ENCODE data around the gene TWF2. TPM values are rescaled to one million over a fixed set of nuclear protein-coding genes. Genes with fewer than 3 reads are reported as not detected.

The TWF2 gene
- total and polyA plus RNA-seq, 2 of the 13 experiments (the other 11 are each of a cell fraction or from before 2014, with no cell fraction given): 45.5 to 108 TPM

DNA sequence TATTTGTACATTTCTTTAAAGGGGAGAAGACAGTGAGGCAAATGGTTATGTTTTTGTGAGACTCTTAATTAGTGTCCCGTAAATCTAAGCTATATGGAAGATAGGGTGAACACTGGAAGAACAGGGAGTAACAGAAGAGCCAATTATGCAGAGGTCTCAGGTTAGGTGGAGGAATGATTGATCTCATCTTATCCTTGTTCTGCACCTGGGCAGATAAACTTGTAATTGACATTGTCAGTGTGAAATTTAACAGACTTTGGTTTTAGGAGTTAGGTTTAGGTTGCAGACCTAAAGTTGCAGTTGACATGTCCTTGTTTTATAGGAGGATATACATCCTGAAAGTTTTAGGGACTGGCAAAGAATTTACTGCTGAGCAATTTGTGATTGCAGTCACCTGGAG, 3.1 kb upstream of the TWF2 start:
- no peak overlapping the region for H3K27ac ChIP-seq (ENCODE audit: extremely low read length, insufficient read depth, low read length)
- peaks cover 6% of the 10 kb centered on the region; the same call in 1 of the 2 replicates for H4K20me1 ChIP-seq (ENCODE audit: insufficient read depth, low read length)
- ATAC-seq: no peak
- H3K4me1 ChIP-seq (ENCODE audit: insufficient read depth, low read length): peaks cover 64% of the 10 kb centered on the region
- H3K4me2 ChIP-seq (ENCODE audit: low read depth, low read length): no peak overlapping the region
- H3K9me3 ChIP-seq (ENCODE audit: low read length): no peaks in the 10 kb centered on the region
- ChIA-PET POLR2A (no interaction called here), CTCF (ENCODE audit: low intra/inter-chr PET ratio, low total read pairs) (no interaction called here)
- WGBS (ENCODE audit: low lambda C conversion rate): 96% methylated on average over 1 of the region's 1 CpG
- H2AFZ ChIP-seq (ENCODE audit: low read length): no peak overlapping the region
- no peak for TF ChIP-seq GATAD2A (CRISPR knock-in tag; IDR thresholded peaks at IDR 0.05)
- no peak for TF ChIP-seq DPF2 (CRISPR knock-in tag; IDR thresholded peaks at IDR 0.05; ENCODE audit: borderline replicate concordance, low read depth)
- TF ChIP-seq, protein P1, sequence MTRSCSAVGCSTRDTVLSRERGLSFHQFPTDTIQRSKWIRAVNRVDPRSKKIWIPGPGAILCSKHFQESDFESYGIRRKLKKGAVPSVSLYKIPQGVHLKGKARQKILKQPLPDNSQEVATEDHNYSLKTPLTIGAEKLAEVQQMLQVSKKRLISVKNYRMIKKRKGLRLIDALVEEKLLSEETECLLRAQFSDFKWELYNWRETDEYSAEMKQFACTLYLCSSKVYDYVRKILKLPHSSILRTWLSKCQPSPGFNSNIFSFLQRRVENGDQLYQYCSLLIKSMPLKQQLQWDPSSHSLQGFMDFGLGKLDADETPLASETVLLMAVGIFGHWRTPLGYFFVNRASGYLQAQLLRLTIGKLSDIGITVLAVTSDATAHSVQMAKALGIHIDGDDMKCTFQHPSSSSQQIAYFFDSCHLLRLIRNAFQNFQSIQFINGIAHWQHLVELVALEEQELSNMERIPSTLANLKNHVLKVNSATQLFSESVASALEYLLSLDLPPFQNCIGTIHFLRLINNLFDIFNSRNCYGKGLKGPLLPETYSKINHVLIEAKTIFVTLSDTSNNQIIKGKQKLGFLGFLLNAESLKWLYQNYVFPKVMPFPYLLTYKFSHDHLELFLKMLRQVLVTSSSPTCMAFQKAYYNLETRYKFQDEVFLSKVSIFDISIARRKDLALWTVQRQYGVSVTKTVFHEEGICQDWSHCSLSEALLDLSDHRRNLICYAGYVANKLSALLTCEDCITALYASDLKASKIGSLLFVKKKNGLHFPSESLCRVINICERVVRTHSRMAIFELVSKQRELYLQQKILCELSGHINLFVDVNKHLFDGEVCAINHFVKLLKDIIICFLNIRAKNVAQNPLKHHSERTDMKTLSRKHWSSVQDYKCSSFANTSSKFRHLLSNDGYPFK (CRISPR knock-in tag; IDR thresholded peaks at IDR 0.05; ENCODE audit: borderline replicate concordance): no peak
- TF ChIP-seq ZSCAN5A (CRISPR knock-in tag; IDR thresholded peaks at IDR 0.05; ENCODE audit: borderline replicate concordance): no peak
- no peak for TF ChIP-seq ELF4 (CRISPR knock-in tag; IDR thresholded peaks at IDR 0.05; ENCODE audit: borderline replicate concordance)
- TF ChIP-seq CCAR2 (optimal IDR thresholded peaks at IDR 0.05; ENCODE audit: low read depth, low read length): no peak
- TF ChIP-seq IKZF1 (IDR thresholded peaks at IDR 0.05): no peak
- TF ChIP-seq HES4 (CRISPR knock-in tag; IDR thresholded peaks at IDR 0.05; ENCODE audit: borderline replicate concordance): no peak
- no peak for TF ChIP-seq ZNF546 (CRISPR knock-in tag; conservative IDR thresholded peaks at IDR 0.05)
- TF ChIP-seq ZNF143 (CRISPR knock-in tag; IDR thresholded peaks at IDR 0.05): no peak
- TF ChIP-seq SSRP1 (CRISPR knock-in tag; IDR thresholded peaks at IDR 0.05): no peak
- TF ChIP-seq, protein P2, sequence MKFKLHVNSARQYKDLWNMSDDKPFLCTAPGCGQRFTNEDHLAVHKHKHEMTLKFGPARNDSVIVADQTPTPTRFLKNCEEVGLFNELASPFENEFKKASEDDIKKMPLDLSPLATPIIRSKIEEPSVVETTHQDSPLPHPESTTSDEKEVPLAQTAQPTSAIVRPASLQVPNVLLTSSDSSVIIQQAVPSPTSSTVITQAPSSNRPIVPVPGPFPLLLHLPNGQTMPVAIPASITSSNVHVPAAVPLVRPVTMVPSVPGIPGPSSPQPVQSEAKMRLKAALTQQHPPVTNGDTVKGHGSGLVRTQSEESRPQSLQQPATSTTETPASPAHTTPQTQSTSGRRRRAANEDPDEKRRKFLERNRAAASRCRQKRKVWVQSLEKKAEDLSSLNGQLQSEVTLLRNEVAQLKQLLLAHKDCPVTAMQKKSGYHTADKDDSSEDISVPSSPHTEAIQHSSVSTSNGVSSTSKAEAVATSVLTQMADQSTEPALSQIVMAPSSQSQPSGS (CRISPR knock-in tag; IDR thresholded peaks at IDR 0.05): no peak
- no peak for TF ChIP-seq TBX3 (IDR thresholded peaks at IDR 0.05; ENCODE audit: borderline replicate concordance)
- TF ChIP-seq, protein P3, sequence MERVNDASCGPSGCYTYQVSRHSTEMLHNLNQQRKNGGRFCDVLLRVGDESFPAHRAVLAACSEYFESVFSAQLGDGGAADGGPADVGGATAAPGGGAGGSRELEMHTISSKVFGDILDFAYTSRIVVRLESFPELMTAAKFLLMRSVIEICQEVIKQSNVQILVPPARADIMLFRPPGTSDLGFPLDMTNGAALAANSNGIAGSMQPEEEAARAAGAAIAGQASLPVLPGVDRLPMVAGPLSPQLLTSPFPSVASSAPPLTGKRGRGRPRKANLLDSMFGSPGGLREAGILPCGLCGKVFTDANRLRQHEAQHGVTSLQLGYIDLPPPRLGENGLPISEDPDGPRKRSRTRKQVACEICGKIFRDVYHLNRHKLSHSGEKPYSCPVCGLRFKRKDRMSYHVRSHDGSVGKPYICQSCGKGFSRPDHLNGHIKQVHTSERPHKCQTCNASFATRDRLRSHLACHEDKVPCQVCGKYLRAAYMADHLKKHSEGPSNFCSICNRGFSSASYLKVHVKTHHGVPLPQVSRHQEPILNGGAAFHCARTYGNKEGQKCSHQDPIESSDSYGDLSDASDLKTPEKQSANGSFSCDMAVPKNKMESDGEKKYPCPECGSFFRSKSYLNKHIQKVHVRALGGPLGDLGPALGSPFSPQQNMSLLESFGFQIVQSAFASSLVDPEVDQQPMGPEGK (CRISPR knock-in tag; IDR thresholded peaks at IDR 0.05): no peak
- TF ChIP-seq GATAD1 (CRISPR knock-in tag; IDR thresholded peaks at IDR 0.05): no peak
- TF ChIP-seq KDM4B (CRISPR knock-in tag; IDR thresholded peaks at IDR 0.05): no peak
- TF ChIP-seq ZSCAN22 (CRISPR knock-in tag; IDR thresholded peaks at IDR 0.05): no peak
- intact Hi-C loops (cut with micrococcal nuclease; ENCODE audit: unreplicated experiment): no loop called here
- FAIRE-seq: no peak
- in situ Hi-C loops (cut with HindIII; ENCODE audit: extremely low pct_ligation_motif_present, low pct_unique_long_range_greater_than_20kb): no loop called here
- no peaks in the 10 kb centered on the region for H3K36me3 ChIP-seq (replicated peaks in 1 of 2; ENCODE audit: control insufficient read depth in 1 of 2, insufficient read depth in 2 of 2, low read length in 2 of 2)
- no peaks in the 10 kb centered on the region; a peak in 1 of 5 replicates for H3K27me3 ChIP-seq (ENCODE audit: control insufficient read depth in 1 of 2, insufficient read depth in 2 of 2, low read length in 2 of 2)
- peaks cover 14% of the 10 kb centered on the region for H3K79me2 ChIP-seq (ENCODE audit: insufficient read depth, low read length)
- no peak overlapping the region for H3K4me3 ChIP-seq (replicated peaks in 1 of 3; ENCODE audit: insufficient read depth in 1 of 3, low read depth in 2 of 3, low read length in 3 of 3)
- H3K9ac ChIP-seq (ENCODE audit: insufficient read depth, low read depth, low read length): no peak overlapping the region
- no TSS peak for BruUV-seq (replicated peaks)
- no peak for DNase-seq (ENCODE audit: low spot score)
